ENCODE results near the gene CDK14.

Gene CDK14

DNA sequence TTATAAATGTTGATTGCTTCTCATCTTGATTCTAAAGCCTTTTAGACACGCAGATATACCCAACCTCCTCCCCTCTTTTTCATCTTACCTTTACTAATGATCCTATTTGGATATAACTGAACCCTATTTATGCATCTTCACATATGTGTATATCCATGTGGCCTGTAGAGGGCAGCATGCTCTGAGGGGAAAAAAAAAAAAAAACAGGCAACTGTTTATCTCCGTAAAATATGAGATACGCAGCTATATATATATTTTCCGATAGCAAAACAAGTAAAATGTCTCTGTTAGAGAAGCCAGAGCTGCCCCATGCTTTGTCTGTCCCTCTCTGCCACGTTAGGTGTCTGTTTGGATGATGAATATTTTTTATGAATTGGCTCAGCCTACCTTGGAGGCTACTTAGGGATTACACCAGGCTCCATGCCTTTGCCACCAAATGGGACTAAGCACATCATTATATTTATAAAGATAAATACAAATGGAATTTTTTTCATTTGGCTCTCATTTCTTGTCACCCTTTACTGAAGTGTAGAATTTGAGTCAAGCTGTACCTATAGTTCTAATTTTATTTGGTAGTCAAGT, 493.4 kb downstream of the CDK14 start:
- H3K4me3 ChIP-seq (ENCODE audit: low read depth in 1 of 2, low read length in 2 of 2), result no peak overlapping the region
- H3K4me2 ChIP-seq (ENCODE audit: insufficient read depth, low read length), result no peak overlapping the region
- H3K79me2 ChIP-seq (ENCODE audit: insufficient read depth, low read length), result no peaks in the 10 kb centered on the region
- no peaks in the 10 kb centered on the region for H3K9me3 ChIP-seq (ENCODE audit: insufficient read depth, low read length, severe bottlenecking)
- DNase-seq, result no peak
- ATAC-seq (ENCODE audit: insufficient read depth, low read depth), result peak; percentile 58; the same call in 2 of the 3 replicates
- H3K36me3 ChIP-seq (ENCODE audit: insufficient read depth, low read length), result no peaks in the 10 kb centered on the region
- H2AFZ ChIP-seq (ENCODE audit: low read depth, low read length), result no peak overlapping the region
- H4K20me1 ChIP-seq (ENCODE audit: insufficient read depth, low read length), result no peaks in the 10 kb centered on the region
- H3K27me3 ChIP-seq (ENCODE audit: insufficient read depth, low read length, poor library complexity), result no peaks in the 10 kb centered on the region
- TF ChIP-seq, protein P1, sequence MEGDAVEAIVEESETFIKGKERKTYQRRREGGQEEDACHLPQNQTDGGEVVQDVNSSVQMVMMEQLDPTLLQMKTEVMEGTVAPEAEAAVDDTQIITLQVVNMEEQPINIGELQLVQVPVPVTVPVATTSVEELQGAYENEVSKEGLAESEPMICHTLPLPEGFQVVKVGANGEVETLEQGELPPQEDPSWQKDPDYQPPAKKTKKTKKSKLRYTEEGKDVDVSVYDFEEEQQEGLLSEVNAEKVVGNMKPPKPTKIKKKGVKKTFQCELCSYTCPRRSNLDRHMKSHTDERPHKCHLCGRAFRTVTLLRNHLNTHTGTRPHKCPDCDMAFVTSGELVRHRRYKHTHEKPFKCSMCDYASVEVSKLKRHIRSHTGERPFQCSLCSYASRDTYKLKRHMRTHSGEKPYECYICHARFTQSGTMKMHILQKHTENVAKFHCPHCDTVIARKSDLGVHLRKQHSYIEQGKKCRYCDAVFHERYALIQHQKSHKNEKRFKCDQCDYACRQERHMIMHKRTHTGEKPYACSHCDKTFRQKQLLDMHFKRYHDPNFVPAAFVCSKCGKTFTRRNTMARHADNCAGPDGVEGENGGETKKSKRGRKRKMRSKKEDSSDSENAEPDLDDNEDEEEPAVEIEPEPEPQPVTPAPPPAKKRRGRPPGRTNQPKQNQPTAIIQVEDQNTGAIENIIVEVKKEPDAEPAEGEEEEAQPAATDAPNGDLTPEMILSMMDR (IDR thresholded peaks at IDR 0.05; ENCODE audit: borderline replicate concordance, extremely low read depth, low read length, poor library complexity, severe bottlenecking), result peak; percentile 77
- TF ChIP-seq EZH2 (IDR thresholded peaks at IDR 0.05; ENCODE audit: borderline replicate concordance, low read depth, low read length, severe bottlenecking), result no peak
- H3K4me1 ChIP-seq (ENCODE audit: insufficient read depth, low read length), result no peaks in the 10 kb centered on the region
- H3K27ac ChIP-seq (ENCODE audit: low read length), result no peak overlapping the region
- no peak overlapping the region for H3K9ac ChIP-seq (ENCODE audit: low read depth, low read length)

- Histone ChIP-seq H3K36me3 (ENCODE audit: insufficient read depth, low read length) (no peaks in the 10 kb centered on the region), H3K9ac (ENCODE audit: low read depth, low read length) (no peak overlapping the region), H3K79me2 (ENCODE audit: insufficient read depth, low read length) (no peaks in the 10 kb centered on the region), H3K4me1 (ENCODE audit: insufficient read depth, low read length) (no peaks in the 10 kb centered on the region), H3K27ac (ENCODE audit: low read length) (no peak overlapping the region), H2AFZ (ENCODE audit: low read depth, low read length) (no peak overlapping the region), H3K4me2 (ENCODE audit: insufficient read depth, low read length) (no peak overlapping the region), H3K27me3 (ENCODE audit: insufficient read depth, low read length, poor library complexity) (no peaks in the 10 kb centered on the region), H3K4me3 (ENCODE audit: low read depth in 1 of 2, low read length in 2 of 2) (no peak overlapping the region), H4K20me1 (ENCODE audit: insufficient read depth, low read length) (no peaks in the 10 kb centered on the region), H3K9me3 (ENCODE audit: insufficient read depth, low read length, severe bottlenecking) (no peaks in the 10 kb centered on the region)
- DNase-seq (no peak), ATAC-seq (ENCODE audit: insufficient read depth, low read depth) (no peak)
- TF ChIP-seq, protein P1 (IDR thresholded peaks at IDR 0.05; ENCODE audit: borderline replicate concordance, extremely low read depth, low read length, poor library complexity, severe bottlenecking), result no peak
These were observed 494.6 kb downstream of the CDK14 start for GRCh38 chr7:91090684-91091083.

- H3K9me3 ChIP-seq (ENCODE audit: insufficient read depth, low read length, severe bottlenecking), result no peaks in the 10 kb centered on the region
- no peaks in the 10 kb centered on the region for H3K36me3 ChIP-seq (ENCODE audit: insufficient read depth, low read length)
- no peak overlapping the region for H3K4me3 ChIP-seq (ENCODE audit: low read depth in 1 of 2, low read length in 2 of 2)
- H4K20me1 ChIP-seq (ENCODE audit: insufficient read depth, low read length), result no peaks in the 10 kb centered on the region
- H3K4me2 ChIP-seq (ENCODE audit: insufficient read depth, low read length), result no peak overlapping the region
- ATAC-seq (ENCODE audit: insufficient read depth, low read depth) (no peak), DNase-seq (no peak)
- H3K27ac ChIP-seq (ENCODE audit: low read length), result no peak overlapping the region
- no peaks in the 10 kb centered on the region for H3K27me3 ChIP-seq (ENCODE audit: insufficient read depth, low read length, poor library complexity)
- no peaks in the 10 kb centered on the region for H3K79me2 ChIP-seq (ENCODE audit: insufficient read depth, low read length)
- TF ChIP-seq EZH2 (IDR thresholded peaks at IDR 0.05; ENCODE audit: borderline replicate concordance, low read depth, low read length, severe bottlenecking), result no peak
- TF ChIP-seq, protein P1 (IDR thresholded peaks at IDR 0.05; ENCODE audit: borderline replicate concordance, extremely low read depth, low read length, poor library complexity, severe bottlenecking), result no peak
- no peak overlapping the region for H2AFZ ChIP-seq (ENCODE audit: low read depth, low read length)
- H3K9ac ChIP-seq (ENCODE audit: low read depth, low read length), result no peak overlapping the region
- H3K4me1 ChIP-seq (ENCODE audit: insufficient read depth, low read length), result no peaks in the 10 kb centered on the region
These were observed 495.5 kb downstream of the CDK14 start for GRCh38 chr7:91091631-91092030.

GRCh38 chr7:91093181-91093580, 497.1 kb downstream of the CDK14 start:
- Histone ChIP-seq H3K4me2 (ENCODE audit: insufficient read depth, low read length) (no peak overlapping the region), H3K79me2 (ENCODE audit: insufficient read depth, low read length) (no peaks in the 10 kb centered on the region), H2AFZ (ENCODE audit: low read depth, low read length) (no peak overlapping the region), H3K27ac (ENCODE audit: low read length) (no peak overlapping the region), H3K27me3 (ENCODE audit: insufficient read depth, low read length, poor library complexity) (no peaks in the 10 kb centered on the region), H3K9me3 (ENCODE audit: insufficient read depth, low read length, severe bottlenecking) (no peaks in the 10 kb centered on the region), H3K36me3 (ENCODE audit: insufficient read depth, low read length) (no peaks in the 10 kb centered on the region), H4K20me1 (ENCODE audit: insufficient read depth, low read length) (no peaks in the 10 kb centered on the region), H3K9ac (ENCODE audit: low read depth, low read length) (no peak overlapping the region), H3K4me1 (ENCODE audit: insufficient read depth, low read length) (no peaks in the 10 kb centered on the region), H3K4me3 (ENCODE audit: low read depth in 1 of 2, low read length in 2 of 2) (no peak overlapping the region)
- TF ChIP-seq, protein P1 (IDR thresholded peaks at IDR 0.05; ENCODE audit: borderline replicate concordance, extremely low read depth, low read length, poor library complexity, severe bottlenecking), result no peak
- no peak for TF ChIP-seq EZH2 (IDR thresholded peaks at IDR 0.05; ENCODE audit: borderline replicate concordance, low read depth, low read length, severe bottlenecking)
- ATAC-seq (ENCODE audit: insufficient read depth, low read depth) (no peak), DNase-seq (no peak)

Measured in DND-41 (cell line).